Activated CD4-positive, alpha-beta T cell treated with anti-CD3 and anti-CD28 coated beads, Interleukin-2, amount 10 ng/mL, durations not matched to agents 7 days and 5 days (primary cell): ENCODE measurements around the gene RALB. TPM values are rescaled to one million over a fixed set of nuclear protein-coding genes. Genes with fewer than 3 reads are reported as not detected.
A peak's percentile ranks its signal among the peaks of the same experiment; 100 is the strongest.

Experiments
- CTCF ChIA-PET: fragments of 350-600 bp; sonication (Branson Sonifier 250); formaldehyde crosslinking; loops from one replicate; lab custom pipeline; 2021; ENCODE audit warnings: antibody characterized with exemption; lab: Charles Lee
- POLR2A ChIA-PET: fragments of 350-600 bp; sonication (Branson Sonifier 250); formaldehyde crosslinking; loops from one replicate; lab custom pipeline; 2021; ENCODE audit warnings: antibody characterized with exemption; lab: Charles Lee
- DNase-seq: peaks from one replicate; pipeline ENCODE4 v3.0.0-alpha.2; 2020
- H3K27ac Mint-ChIP-seq: one replicate; pipeline ENCODE4 v1.8.0; 2021; ENCODE audit warnings: mild to moderate bottlenecking, moderate library complexity, mixed read lengths
- H3K27me3 Mint-ChIP-seq: one replicate; pipeline ENCODE4 v1.8.0; 2021; ENCODE audit warnings: mixed read lengths
- H3K36me3 Mint-ChIP-seq: one replicate; pipeline ENCODE4 v1.8.0; 2021; ENCODE audit warnings: low read depth, mixed read lengths
- H3K4me1 Mint-ChIP-seq: one replicate; pipeline ENCODE4 v1.8.0; 2021; ENCODE audit warnings: mixed read lengths
- H3K4me3 Mint-ChIP-seq: one replicate; pipeline ENCODE4 v1.8.0; 2021; ENCODE audit warnings: mild to moderate bottlenecking, moderate library complexity, mixed read lengths
- H3K9me3 Mint-ChIP-seq: one replicate; pipeline ENCODE4 v1.8.0; 2021; ENCODE audit warnings: mixed read lengths
- total RNA-seq, 2 experiments: library from RNA; stranded (reverse); gene quantifications; one replicate each; pipeline ENCODE4 v1.2.3, GENCODE V29; 2021

The RALB gene
- total RNA-seq, 2 experiments from 2014 or later = 44.3 to 46.8 TPM

DNA sequence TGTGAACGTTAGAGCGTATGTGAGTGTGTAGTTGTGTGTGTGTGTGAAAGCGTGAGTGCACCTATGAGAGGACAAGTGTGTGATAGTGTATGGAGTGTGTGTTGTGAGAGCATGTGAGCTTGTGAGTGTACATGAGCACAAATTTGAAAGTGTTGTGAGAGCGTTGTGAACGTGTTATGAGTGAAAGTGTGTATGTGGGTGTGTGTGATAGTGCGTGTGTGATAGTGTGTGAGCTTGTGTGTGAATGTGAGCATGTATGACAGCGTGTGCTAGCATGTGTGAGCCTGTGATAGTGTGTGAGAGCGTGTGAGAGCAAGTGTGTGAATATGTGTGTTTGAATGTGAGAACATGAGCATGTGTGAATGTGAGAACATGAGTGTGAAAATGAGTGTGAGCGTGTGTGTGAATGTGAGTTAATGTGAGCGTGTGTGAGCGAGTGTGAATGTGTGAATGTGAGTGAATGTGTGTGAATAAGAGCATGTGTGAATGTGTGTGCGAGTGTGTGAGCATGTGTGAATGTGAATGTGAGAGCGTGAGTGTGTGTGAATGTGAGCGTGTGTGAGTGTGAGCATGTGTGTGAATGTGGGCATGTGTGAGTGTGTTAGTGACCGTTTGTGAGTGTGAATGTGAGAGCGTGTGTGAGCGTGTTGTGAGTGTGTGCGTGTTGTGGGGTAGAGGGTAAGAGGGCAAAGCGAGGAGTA, 25.0 kb downstream of the RALB start:
- peaks cover 10% of the 10 kb centered on the region for H3K4me1 Mint-ChIP-seq
- no peak overlapping the region for H3K27ac Mint-ChIP-seq
- no peaks in the 10 kb centered on the region for H3K27me3 Mint-ChIP-seq
- no peak for DNase-seq
- ChIA-PET POLR2A (no interaction called here), CTCF (interaction anchor here (2.8 kb wide), 1 partner anchor 22 kb away, joined by 7 read pairs; no protein-coding TSS in a partner anchor)
- no peak overlapping the region for H3K4me3 Mint-ChIP-seq
- H3K36me3 Mint-ChIP-seq = peaks cover 51% of the 10 kb centered on the region
- H3K9me3 Mint-ChIP-seq = peaks cover 11% of the 10 kb centered on the region

DNA sequence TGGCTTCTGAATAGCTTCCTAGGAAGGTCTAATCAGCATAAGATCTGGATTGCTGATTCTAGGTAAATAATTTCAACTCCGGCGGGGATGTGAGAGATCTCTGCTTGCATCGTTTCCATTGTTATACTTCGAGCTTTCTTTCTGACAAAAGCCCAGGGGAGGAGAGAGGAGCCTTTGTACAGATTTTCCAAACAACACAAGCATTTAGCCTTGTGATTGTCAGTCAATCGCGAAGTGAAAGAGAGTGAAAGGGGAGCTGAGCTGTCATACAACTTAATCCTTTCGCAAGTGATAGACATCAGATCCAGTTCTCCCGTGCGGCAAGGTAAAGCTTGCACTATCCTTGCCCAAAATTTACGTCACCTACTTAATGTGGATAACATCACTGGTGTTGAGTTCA, 26.2 kb downstream of the RALB start:
- POLR2A ChIA-PET = no interaction called here

DNA sequence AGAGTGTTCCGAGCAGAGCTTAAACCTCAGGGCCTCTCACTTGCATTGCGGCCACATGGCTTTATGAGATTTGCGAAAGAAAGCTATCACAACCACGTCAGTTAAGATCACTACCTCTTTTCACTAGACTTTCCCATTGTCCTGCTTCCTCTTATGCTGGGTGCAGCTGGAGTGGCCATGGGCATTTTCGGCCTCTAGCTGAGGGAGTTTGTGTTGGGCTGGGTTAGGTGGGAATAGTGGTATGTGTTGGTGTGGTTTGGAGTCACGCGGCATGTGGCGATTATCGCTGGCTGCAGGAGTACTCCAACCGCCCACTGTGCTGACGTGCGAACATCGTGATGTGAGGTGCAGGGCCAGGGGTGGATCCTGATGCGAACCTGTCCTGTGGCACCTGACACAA, 27.1 kb downstream of the RALB start:
- peaks cover 55% of the 10 kb centered on the region for H3K36me3 Mint-ChIP-seq
- CTCF ChIA-PET = interaction anchor here (1.0 to 2.8 kb wide), 7 partner anchors 9 to 24 kb away, joined by 3 to 7 read pairs (median 5); no protein-coding TSS in a partner anchor
- H3K4me3 Mint-ChIP-seq = no peak overlapping the region
- peaks cover 8% of the 10 kb centered on the region for H3K9me3 Mint-ChIP-seq
- H3K4me1 Mint-ChIP-seq = peaks cover 5% of the 10 kb centered on the region
- H3K27me3 Mint-ChIP-seq = no peaks in the 10 kb centered on the region
- H3K27ac Mint-ChIP-seq = no peak overlapping the region
- POLR2A ChIA-PET = no interaction called here
- no peak for DNase-seq

More for the DNA sequence above, 26.2 kb downstream of the RALB start:
- Mint-ChIP-seq H3K4me3 (no peak overlapping the region), H3K36me3 (peaks cover 56% of the 10 kb centered on the region), H3K27me3 (no peaks in the 10 kb centered on the region), H3K27ac (no peak overlapping the region), H3K4me1 (peaks cover 7% of the 10 kb centered on the region), H3K9me3 (peaks cover 8% of the 10 kb centered on the region)
- CTCF ChIA-PET = interaction anchor here (1.1 to 2.8 kb wide), 5 partner anchors 9 to 24 kb away, joined by 3 to 7 read pairs (median 5); no protein-coding TSS in a partner anchor
- no peak for DNase-seq

DNA sequence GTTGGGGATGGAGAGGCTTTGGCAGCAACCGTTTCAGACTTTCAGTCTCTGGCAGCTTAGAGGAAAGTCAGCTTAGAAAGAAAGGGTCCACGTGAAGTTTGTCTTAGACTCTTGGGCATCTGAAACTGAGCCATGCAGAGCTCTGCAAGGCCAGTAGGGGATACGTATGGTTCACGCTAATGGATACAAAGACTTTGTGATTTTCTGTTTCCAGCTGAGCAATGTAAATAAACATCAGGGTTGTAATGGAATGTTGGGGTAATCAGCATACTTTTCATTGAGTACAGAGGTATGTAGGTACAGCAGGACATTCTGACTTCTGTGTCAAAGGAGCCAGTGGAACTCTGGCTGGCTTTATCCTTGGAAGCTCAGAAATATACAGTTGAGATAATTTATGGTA, 31.0 kb downstream of the RALB start:
- DNase-seq = no peak
- no peak overlapping the region for H3K4me3 Mint-ChIP-seq
- H3K4me1 Mint-ChIP-seq = peaks cover 33% of the 10 kb centered on the region
- POLR2A ChIA-PET = no interaction called here
- H3K36me3 Mint-ChIP-seq = peaks cover 57% of the 10 kb centered on the region
- CTCF ChIA-PET = interaction anchor here (1.0 to 2.2 kb wide), 8 partner anchors 8 to 34 kb away, joined by 3 to 9 read pairs (median 6); no protein-coding TSS in a partner anchor
- H3K27me3 Mint-ChIP-seq = no peaks in the 10 kb centered on the region
- H3K9me3 Mint-ChIP-seq = peaks cover 2% of the 10 kb centered on the region
- H3K27ac Mint-ChIP-seq = no peak overlapping the region

DNA sequence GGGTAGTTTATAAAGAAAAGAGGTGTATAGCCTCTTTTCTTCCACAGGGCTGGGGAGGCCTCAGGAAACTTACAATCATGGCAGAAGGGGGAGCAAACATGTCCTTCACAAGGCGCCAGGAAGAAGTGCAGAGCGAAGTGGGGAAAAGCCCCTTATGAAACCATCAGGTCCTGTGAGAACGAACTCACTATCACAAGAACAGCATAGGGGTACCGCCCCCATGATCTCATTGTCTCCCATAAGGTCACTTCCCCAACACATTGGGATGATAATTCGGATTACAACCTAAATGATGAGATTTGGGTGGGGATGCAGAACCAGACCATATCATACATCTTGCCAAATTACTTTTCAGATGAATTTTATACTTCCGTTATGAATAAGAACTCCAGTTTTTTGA, 32.4 kb downstream of the RALB start:
- H3K4me1 Mint-ChIP-seq = peaks cover 47% of the 10 kb centered on the region
- POLR2A ChIA-PET = no interaction called here
- H3K4me3 Mint-ChIP-seq = no peak overlapping the region
- DNase-seq = no peak
- peaks cover 57% of the 10 kb centered on the region for H3K36me3 Mint-ChIP-seq
- no peaks in the 10 kb centered on the region for H3K27me3 Mint-ChIP-seq
- H3K27ac Mint-ChIP-seq = peak overlapping the region; percentile 43
- H3K9me3 Mint-ChIP-seq = no peaks in the 10 kb centered on the region
- CTCF ChIA-PET = no interaction called here

DNA sequence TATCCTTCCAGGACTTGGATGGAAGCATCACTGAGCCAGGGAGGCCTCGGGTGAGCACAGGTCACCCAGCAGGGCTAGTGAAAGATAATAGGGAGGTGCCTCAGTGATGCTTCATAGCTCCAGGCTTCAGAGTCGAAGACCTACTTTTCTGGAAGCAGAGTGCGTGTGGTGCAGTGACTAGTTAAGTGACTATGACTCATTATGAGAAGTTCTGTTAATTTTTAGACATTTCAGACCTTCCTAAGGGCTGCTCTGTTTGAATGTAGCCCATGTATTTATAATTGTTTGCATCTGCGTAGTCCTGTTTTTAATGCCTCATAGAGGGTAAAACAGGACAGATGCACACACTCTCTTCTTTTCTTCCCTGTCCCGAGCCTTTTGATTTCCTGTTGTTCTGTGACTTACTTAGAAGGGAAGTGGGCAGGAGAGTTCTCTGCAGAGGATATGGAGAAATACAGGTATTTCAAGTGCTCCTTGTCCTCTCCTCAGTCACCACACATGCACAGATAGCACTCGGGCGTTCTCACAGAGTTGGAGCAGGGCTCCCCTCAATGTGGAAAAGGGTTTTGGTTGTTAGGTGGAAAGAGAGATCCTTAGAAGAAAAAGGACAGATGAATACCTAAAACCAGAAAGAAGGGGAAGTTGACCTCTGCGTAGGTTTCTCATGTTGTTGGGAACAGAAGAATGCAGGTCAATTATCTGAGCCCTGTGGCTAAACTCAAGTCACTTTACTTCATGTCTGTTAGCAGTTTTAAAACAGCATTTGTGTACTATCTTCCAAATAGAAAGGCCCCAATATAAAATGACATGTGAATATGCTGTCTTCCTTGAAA, 34.7 kb downstream of the RALB start:
- H3K4me3 Mint-ChIP-seq = peak overlapping the region; percentile 47
- H3K27me3 Mint-ChIP-seq = no peaks in the 10 kb centered on the region
- H3K9me3 Mint-ChIP-seq = no peaks in the 10 kb centered on the region
- peak; percentile 29 for DNase-seq
- peak overlapping the region; percentile 83 for H3K27ac Mint-ChIP-seq
- peaks cover 61% of the 10 kb centered on the region for H3K36me3 Mint-ChIP-seq
- H3K4me1 Mint-ChIP-seq = peaks cover 71% of the 10 kb centered on the region
- ChIA-PET CTCF (interaction anchor here (1.0 kb wide), 1 partner anchor 24 kb away, joined by 4 read pairs; no protein-coding TSS in a partner anchor), POLR2A (interaction anchor here (0.6 kb wide), 1 partner anchor 55 kb away, joined by 4 read pairs; no protein-coding TSS in a partner anchor)

DNA sequence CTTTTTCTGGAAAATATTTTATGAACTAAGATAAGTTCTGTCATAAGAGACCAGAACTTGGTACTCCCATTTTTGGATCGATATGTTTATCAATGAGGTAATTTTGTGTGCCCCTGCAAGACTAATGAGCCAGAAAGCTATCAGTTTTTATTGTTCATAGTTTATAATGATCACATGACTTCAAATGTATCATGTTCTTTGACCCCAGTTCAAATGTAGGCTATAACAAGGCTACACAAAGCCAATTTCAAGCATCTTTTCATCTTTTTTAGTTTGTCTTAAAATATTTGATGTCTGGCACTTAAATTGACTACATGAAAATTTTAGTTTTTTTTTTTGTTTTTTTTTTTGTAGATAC, 35.3 kb downstream of the RALB start:
- Mint-ChIP-seq H3K36me3 (peaks cover 58% of the 10 kb centered on the region), H3K27ac (peak overlapping the region; percentile 83), H3K4me3 (no peak overlapping the region), H3K4me1 (peaks cover 77% of the 10 kb centered on the region), H3K27me3 (no peaks in the 10 kb centered on the region), H3K9me3 (no peaks in the 10 kb centered on the region)
- ChIA-PET POLR2A (no interaction called here), CTCF (no interaction called here)
- DNase-seq = no peak

DNA sequence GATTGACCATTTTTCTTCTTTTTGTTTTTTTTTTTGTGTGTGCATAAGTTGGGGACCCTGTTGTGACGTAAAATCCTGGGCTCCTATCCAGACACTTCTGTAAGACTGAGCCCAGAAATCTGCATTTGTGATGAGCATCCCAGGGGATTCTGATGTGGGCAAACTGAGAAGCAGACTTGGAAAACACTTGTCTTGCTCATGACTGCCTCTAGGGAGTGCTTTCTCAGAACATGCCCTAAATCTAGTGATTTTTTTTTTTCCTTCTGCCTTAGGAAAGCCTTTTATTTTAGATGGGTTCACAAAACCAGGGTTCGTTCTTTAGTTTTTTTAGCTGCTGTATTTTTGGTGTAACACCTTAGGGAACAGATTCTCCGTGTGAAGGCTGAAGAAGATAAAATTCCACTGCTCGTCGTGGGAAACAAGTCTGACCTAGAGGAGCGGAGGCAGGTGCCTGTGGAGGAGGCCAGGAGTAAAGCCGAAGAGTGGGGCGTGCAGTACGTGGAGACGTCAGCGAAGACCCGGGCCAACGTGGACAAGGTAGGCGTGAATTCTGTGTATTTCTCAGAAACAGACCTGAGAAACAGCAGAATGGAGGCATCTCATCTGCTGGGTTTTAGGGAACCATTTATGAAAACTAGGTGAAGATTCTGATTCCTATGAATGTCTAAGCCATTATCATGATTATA, 36.7 kb downstream of the RALB start:
- no peaks in the 10 kb centered on the region for H3K27me3 Mint-ChIP-seq
- H3K9me3 Mint-ChIP-seq = no peaks in the 10 kb centered on the region
- no peak overlapping the region for H3K4me3 Mint-ChIP-seq
- H3K27ac Mint-ChIP-seq = no peak overlapping the region
- no peak for DNase-seq
- CTCF ChIA-PET = interaction anchor here (0.6 to 0.9 kb wide), 2 partner anchors 12 to 27 kb away, joined by 4 read pairs; no protein-coding TSS in a partner anchor
- peaks cover 63% of the 10 kb centered on the region for H3K36me3 Mint-ChIP-seq
- POLR2A ChIA-PET = no interaction called here
- peaks cover 88% of the 10 kb centered on the region for H3K4me1 Mint-ChIP-seq

DNA sequence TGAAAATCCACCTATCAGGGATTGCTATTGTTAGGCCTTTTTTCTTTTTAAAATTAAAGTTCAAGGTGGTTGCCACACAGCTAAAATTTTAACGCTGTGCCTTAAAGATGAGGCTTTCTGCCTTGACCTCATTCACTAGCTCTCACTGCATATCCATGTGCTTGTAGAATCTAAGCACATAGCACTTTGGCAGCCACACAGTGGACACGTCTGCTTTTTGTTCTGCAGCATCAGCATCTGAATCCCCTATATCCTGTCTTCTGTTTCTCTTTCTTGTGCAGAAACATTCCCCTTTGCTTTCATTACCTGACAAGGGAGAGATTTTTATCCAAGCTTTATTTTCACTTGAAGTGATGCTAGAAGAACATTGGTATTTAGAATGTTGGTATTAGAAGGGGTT, 38.1 kb downstream of the RALB start:
- Mint-ChIP-seq H3K4me3 (no peak overlapping the region), H3K4me1 (peaks cover 80% of the 10 kb centered on the region), H3K9me3 (no peaks in the 10 kb centered on the region), H3K27ac (peak overlapping the region; percentile 46), H3K36me3 (peaks cover 63% of the 10 kb centered on the region), H3K27me3 (no peaks in the 10 kb centered on the region)
- CTCF ChIA-PET = interaction anchor here (0.8 to 1.6 kb wide), 4 partner anchors 13 to 38 kb away, joined by 3 to 4 read pairs (median 4); partner anchors contain the start of gene RALB
- POLR2A ChIA-PET = interaction anchor here (1.2 kb wide), 1 partner anchor 38 kb away, joined by 3 read pairs; no protein-coding TSS in a partner anchor
- DNase-seq = no peak

DNA sequence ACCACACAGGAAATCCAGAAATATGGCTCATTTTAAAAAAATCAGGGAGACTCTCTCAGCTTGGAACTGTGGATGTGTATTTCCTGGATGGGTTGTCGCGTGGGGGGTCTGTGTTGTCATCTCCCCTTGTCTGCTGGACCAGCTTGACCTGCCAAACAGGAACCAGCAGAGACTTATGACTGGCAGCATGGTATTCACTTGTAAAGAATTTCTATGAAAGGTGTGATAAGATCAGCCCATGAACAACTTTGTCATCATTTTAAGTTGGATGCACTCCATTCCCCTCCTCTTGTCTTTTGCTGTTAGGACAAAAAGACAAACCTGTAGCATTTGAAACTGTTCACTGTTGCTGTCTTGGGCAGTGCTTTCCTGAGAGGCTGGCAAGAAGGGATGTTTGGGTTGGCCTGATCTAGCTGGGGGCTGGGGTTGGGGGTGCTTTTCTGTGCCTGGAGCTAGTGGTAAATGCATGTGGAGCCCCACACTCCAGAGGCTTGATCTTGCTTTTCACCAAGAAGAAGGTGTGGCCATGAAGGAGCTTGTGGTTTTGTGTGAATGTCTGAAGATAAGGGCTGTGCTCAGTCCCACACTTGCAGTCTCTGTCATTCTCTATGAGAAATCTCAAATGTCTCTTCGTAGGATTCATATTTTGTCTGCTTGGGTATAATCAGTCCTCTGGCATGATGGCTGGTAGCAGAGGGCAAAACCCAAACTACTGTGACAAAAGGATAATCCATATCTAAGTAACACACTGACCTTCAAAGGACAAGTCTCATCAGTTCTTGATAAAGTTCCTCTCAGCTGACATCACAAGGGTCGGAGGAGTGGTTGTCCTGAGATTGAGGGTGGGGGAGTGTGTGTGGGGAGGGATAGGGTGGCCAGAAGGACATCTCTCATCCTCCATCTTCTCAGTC, 39.0 kb downstream of the RALB start:
- peaks cover 73% of the 10 kb centered on the region for H3K4me1 Mint-ChIP-seq
- peaks cover 64% of the 10 kb centered on the region for H3K36me3 Mint-ChIP-seq

More for the DNA sequence above, 39.0 kb downstream of the RALB start:
- Mint-ChIP-seq H3K4me3 (peak overlapping the region; percentile 35), H3K27me3 (no peaks in the 10 kb centered on the region), H3K9me3 (no peaks in the 10 kb centered on the region), H3K27ac (peak overlapping the region; percentile 86)
- ChIA-PET POLR2A (interaction anchor here (1.2 kb wide), 1 partner anchor 39 kb away, joined by 3 read pairs; no protein-coding TSS in a partner anchor), CTCF (interaction anchor here (0.8 to 2.0 kb wide), 7 partner anchors 9 to 59 kb away, joined by 3 to 7 read pairs (median 4); partner anchors contain the start of gene RALB)
- peak; percentile 28 for DNase-seq
